Measurements from ENCODE around the gene CSRP2. TPM values are rescaled to one million over a fixed set of nuclear protein-coding genes. Genes with fewer than 3 reads are reported as not detected.
A peak's percentile ranks its signal among the peaks of the same experiment; 100 is the strongest.

Gene CSRP2
- total and polyA plus RNA-seq, 4 donors = 3.7 to 38.0 (median 26.2) TPM

- Histone ChIP-seq H3K4me3 (ENCODE audit: low read depth in 1 of 3, low read length in 3 of 3) (no peak overlapping the region), H3K36me3 (ENCODE audit: control insufficient read depth in 4 of 4, insufficient read depth in 3 of 4, low read depth in 1 of 4, low read length in 3 of 4) (no peaks in the 10 kb centered on the region), H3K9ac (ENCODE audit: low read depth in 1 of 2, low read length in 2 of 2) (no peak overlapping the region), H3K27ac (ENCODE audit: low read depth in 1 of 2, low read length in 2 of 2) (no peak overlapping the region), H3K27me3 (ENCODE audit: control insufficient read depth in 4 of 4, insufficient read depth in 4 of 4, low read length in 3 of 4) (no peaks in the 10 kb centered on the region), H3K4me1 (ENCODE audit: control insufficient read depth in 4 of 4, insufficient read depth in 4 of 4, low read length in 3 of 4) (peaks cover 0 to 27% (median 21%) of the 10 kb centered on the region in 4 donors), H3K9me3 (ENCODE audit: control insufficient read depth in 4 of 4, low read length in 3 of 4) (no peaks in the 10 kb centered on the region)
- 65% methylated on average over 2 of the region's 2 CpGs for WGBS
- TF ChIP-seq FOXA2 (IDR thresholded peaks at IDR 0.05) = no peak
- TF ChIP-seq RXRA (IDR thresholded peaks at IDR 0.05) = peak in 1 of 2 donors; percentile 57
- no peak for DNase-seq (ENCODE audit: low spot score)
Measured at GRCh38 chr12:76914102-76914859, 35.5 kb upstream of the CSRP2 start.

GRCh38 chr12:76909290-76909689 lies 30.5 kb upstream of the CSRP2 start:
- peaks cover 0 to 3% (median under 1%) of the 10 kb centered on the region in 4 donors for H3K4me1 ChIP-seq (ENCODE audit: control insufficient read depth in 4 of 4, insufficient read depth in 4 of 4, low read length in 3 of 4)
- no peaks in the 10 kb centered on the region for H3K9me3 ChIP-seq (ENCODE audit: control insufficient read depth in 4 of 4, low read length in 3 of 4)
- H3K9ac ChIP-seq (ENCODE audit: low read depth in 1 of 2, low read length in 2 of 2) = no peak overlapping the region
- no peak overlapping the region for H3K27ac ChIP-seq (ENCODE audit: low read depth in 1 of 2, low read length in 2 of 2)
- WGBS = 78% methylated on average over 4 of the region's 4 CpGs
- DNase-seq (ENCODE audit: low spot score) = no peak
- H3K27me3 ChIP-seq (ENCODE audit: control insufficient read depth in 4 of 4, insufficient read depth in 4 of 4, low read length in 3 of 4) = no peaks in the 10 kb centered on the region
- no peaks in the 10 kb centered on the region for H3K36me3 ChIP-seq (ENCODE audit: control insufficient read depth in 4 of 4, insufficient read depth in 3 of 4, low read depth in 1 of 4, low read length in 3 of 4)
- TF ChIP-seq HNF4A (conservative IDR thresholded peaks at IDR 0.05) (no peak), HNF4G (IDR thresholded peaks at IDR 0.05) (no peak)
- no peak overlapping the region for H3K4me3 ChIP-seq (ENCODE audit: low read depth in 1 of 3, low read length in 3 of 3)

- H3K27me3 ChIP-seq (ENCODE audit: control insufficient read depth in 4 of 4, insufficient read depth in 4 of 4, low read length in 3 of 4) = no peaks in the 10 kb centered on the region
- no peak overlapping the region for H3K4me3 ChIP-seq (ENCODE audit: low read depth in 1 of 3, low read length in 3 of 3)
- no peaks in the 10 kb centered on the region for H3K4me1 ChIP-seq (ENCODE audit: control insufficient read depth in 4 of 4, insufficient read depth in 4 of 4, low read length in 3 of 4)
- no peak for TF ChIP-seq RAD21 (IDR thresholded peaks at IDR 0.05)
- TF ChIP-seq ATF3 (IDR thresholded peaks at IDR 0.05) = no peak
- no peak for TF ChIP-seq NR2F2 (IDR thresholded peaks at IDR 0.05)
- no peak for TF ChIP-seq HNF4A (conservative IDR thresholded peaks at IDR 0.05)
- TF ChIP-seq RXRA (IDR thresholded peaks at IDR 0.05) = no peak
- no peak for TF ChIP-seq TAF1 (conservative IDR thresholded peaks at IDR 0.05)
- TF ChIP-seq CTCF (IDR thresholded peaks at IDR 0.05; ENCODE audit: low read depth, low read length, missing input control) = no peak
- no peak for TF ChIP-seq YY1 (IDR thresholded peaks at IDR 0.05)
- TF ChIP-seq GABPA (IDR thresholded peaks at IDR 0.05 in 1 of 2, conservative IDR thresholded peaks at IDR 0.05 in 1 of 2) = no peak
- TF ChIP-seq EGR1 (IDR thresholded peaks at IDR 0.05; ENCODE audit: low read depth in 2 of 2) = no peak
- no peak for TF ChIP-seq FOXA2 (IDR thresholded peaks at IDR 0.05)
- no peak for TF ChIP-seq HNF4G (IDR thresholded peaks at IDR 0.05)
- TF ChIP-seq REST (IDR thresholded peaks at IDR 0.05) = no peak
- no peak for TF ChIP-seq JUND (IDR thresholded peaks at IDR 0.05)
- TF ChIP-seq FOXA1 (IDR thresholded peaks at IDR 0.05) = no peak
- TF ChIP-seq MAX (IDR thresholded peaks at IDR 0.05) = no peak
- no peak for TF ChIP-seq SP1 (IDR thresholded peaks at IDR 0.05)
- H3K9me3 ChIP-seq (ENCODE audit: control insufficient read depth in 4 of 4, low read length in 3 of 4) = no peaks in the 10 kb centered on the region
- no peak overlapping the region for H3K27ac ChIP-seq (ENCODE audit: low read depth in 1 of 2, low read length in 2 of 2)
- WGBS = 73% methylated on average over 6 of the region's 6 CpGs
- H3K9ac ChIP-seq (ENCODE audit: low read depth in 1 of 2, low read length in 2 of 2) = no peak overlapping the region
- DNase-seq (ENCODE audit: low spot score) = no peak
- no peaks in the 10 kb centered on the region for H3K36me3 ChIP-seq (ENCODE audit: control insufficient read depth in 4 of 4, insufficient read depth in 3 of 4, low read depth in 1 of 4, low read length in 3 of 4)
Measured at GRCh38 chr12:76908303-76909017, 29.6 kb upstream of the CSRP2 start.

All from liver (tissue), 9 donors.